ENCODE results near the gene CHST2.

CHST2 gene

GRCh38 chr3:143167969-143168854 lies 48.6 kb downstream of the CHST2 start:
- Histone ChIP-seq H3K9me2 (ENCODE audit: low read depth, low read length) (no peaks in the 10 kb centered on the region), H3K9ac (ENCODE audit: low read length) (no peak overlapping the region), H2AFZ (ENCODE audit: low read length) (no peak overlapping the region), H3K79me2 (ENCODE audit: insufficient read depth, low read length) (no peaks in the 10 kb centered on the region), H3K9me3 (ENCODE audit: low read length) (0 out of 2 replicates have a peak, but pooled peaks cover 6% of the 10 kb centered on the region), H3K4me1 (ENCODE audit: insufficient read depth, low read length, severe bottlenecking) (peaks cover 33% of the 10 kb centered on the region), H3F3A (ENCODE audit: insufficient read depth, low read length) (no peaks in the 10 kb centered on the region), H3K4me3 (ENCODE audit: low read depth, low read length, poor library complexity, severe bottlenecking) (no peak overlapping the region), H3K27ac (ENCODE audit: low read depth, low read length, poor library complexity, severe bottlenecking) (no peak overlapping the region), H4K20me1 (ENCODE audit: insufficient read depth, low read length) (no peaks in the 10 kb centered on the region), H3K4me2 (ENCODE audit: low read length) (no peak overlapping the region), H3K27me3 (ENCODE audit: insufficient read depth, low read length) (no peaks in the 10 kb centered on the region), H3K36me3 (ENCODE audit: insufficient read depth, low read length) (no peaks in the 10 kb centered on the region)
- TF ChIP-seq CTCF (IDR thresholded peaks at IDR 0.05; ENCODE audit: low read length), result no peak
- no peak for TF ChIP-seq EZH2 (IDR thresholded peaks at IDR 0.05; ENCODE audit: borderline replicate concordance, low read length)

- H2AFZ ChIP-seq (ENCODE audit: low read length), result no peak overlapping the region
- H3K79me2 ChIP-seq (ENCODE audit: insufficient read depth, low read length), result no peaks in the 10 kb centered on the region
- H3F3A ChIP-seq (ENCODE audit: insufficient read depth, low read length), result no peaks in the 10 kb centered on the region
- no peak overlapping the region for H3K4me2 ChIP-seq (ENCODE audit: low read length)
- no peaks in the 10 kb centered on the region for H3K36me3 ChIP-seq (ENCODE audit: insufficient read depth, low read length)
- H3K9me2 ChIP-seq (ENCODE audit: low read depth, low read length), result no peaks in the 10 kb centered on the region
- H3K9ac ChIP-seq (ENCODE audit: low read length), result no peak overlapping the region
- H3K27ac ChIP-seq (ENCODE audit: low read depth, low read length, poor library complexity, severe bottlenecking), result no peak overlapping the region
- peaks cover 6% of the 10 kb centered on the region; the same call in 1 of the 2 replicates for H3K9me3 ChIP-seq (ENCODE audit: low read length)
- no peaks in the 10 kb centered on the region for H3K27me3 ChIP-seq (ENCODE audit: insufficient read depth, low read length)
- H4K20me1 ChIP-seq (ENCODE audit: insufficient read depth, low read length), result no peaks in the 10 kb centered on the region
- no peak overlapping the region for H3K4me3 ChIP-seq (ENCODE audit: low read depth, low read length, poor library complexity, severe bottlenecking)
- no peak for TF ChIP-seq EZH2 (IDR thresholded peaks at IDR 0.05; ENCODE audit: borderline replicate concordance, low read length)
- no peak for TF ChIP-seq CTCF (IDR thresholded peaks at IDR 0.05; ENCODE audit: low read length)
- H3K4me1 ChIP-seq (ENCODE audit: insufficient read depth, low read length, severe bottlenecking), result peaks cover 33% of the 10 kb centered on the region
Measured at GRCh38 chr3:143168855-143169192, 49.3 kb downstream of the CHST2 start.

- H3K79me2 ChIP-seq (ENCODE audit: insufficient read depth, low read length), result no peaks in the 10 kb centered on the region
- H3K4me1 ChIP-seq (ENCODE audit: insufficient read depth, low read length, severe bottlenecking), result peaks cover 33% of the 10 kb centered on the region
- H3K9ac ChIP-seq (ENCODE audit: low read length), result no peak overlapping the region
- peaks cover 6% of the 10 kb centered on the region; the same call in 1 of the 2 replicates for H3K9me3 ChIP-seq (ENCODE audit: low read length)
- peak overlapping the region; percentile 85 for H3K27ac ChIP-seq (ENCODE audit: low read depth, low read length, poor library complexity, severe bottlenecking)
- TF ChIP-seq CTCF (IDR thresholded peaks at IDR 0.05; ENCODE audit: low read length), result no peak
- no peak for TF ChIP-seq EZH2 (IDR thresholded peaks at IDR 0.05; ENCODE audit: borderline replicate concordance, low read length)
- H4K20me1 ChIP-seq (ENCODE audit: insufficient read depth, low read length), result no peaks in the 10 kb centered on the region
- no peaks in the 10 kb centered on the region for H3K36me3 ChIP-seq (ENCODE audit: insufficient read depth, low read length)
- H3K4me3 ChIP-seq (ENCODE audit: low read depth, low read length, poor library complexity, severe bottlenecking), result no peak overlapping the region
- no peaks in the 10 kb centered on the region for H3F3A ChIP-seq (ENCODE audit: insufficient read depth, low read length)
- H3K27me3 ChIP-seq (ENCODE audit: insufficient read depth, low read length), result no peaks in the 10 kb centered on the region
- no peak overlapping the region for H2AFZ ChIP-seq (ENCODE audit: low read length)
- H3K9me2 ChIP-seq (ENCODE audit: low read depth, low read length), result no peaks in the 10 kb centered on the region
- no peak overlapping the region for H3K4me2 ChIP-seq (ENCODE audit: low read length)
Measured at GRCh38 chr3:143170074-143170473, 50.5 kb downstream of the CHST2 start.
